Esophagus muscularis mucosa (tissue), 4 donors: ENCODE measurements around the gene OTOP3. TPM values are rescaled to one million over a fixed set of nuclear protein-coding genes. Genes with fewer than 3 reads are reported as not detected.

Experiments used
- total RNA-seq, 4 donors: library from RNA; depleted of rRNA; stranded (reverse); fragments of >200 nt; gene quantifications; one replicate each; pipeline versions ENCODE4 v1.1.0 to v1.2.1, GENCODE V29; 2016

The OTOP3 gene
- total RNA-seq, 4 donors from 2014 or later = not detected

Other genes starting within 250 kb of the OTOP3 start
- under 1 TPM in 3 of 4 donors, not detected in 1; 0.26 to 0.99 (median 0.42) TPM for gene CD300LF, start 223.0 kb upstream of the OTOP3 start, total RNA-seq
- 1 to 10 TPM; 1.4 to 3.3 (median 2.5) TPM for gene RAB37, start 198.6 kb upstream of the OTOP3 start, total RNA-seq
- gene NHERF1, start 187.3 kb upstream of the OTOP3 start, total RNA-seq = 10 to 100 TPM in 2 of 4 donors, 1 to 10 TPM in 2; 8.9 to 12.1 (median 11.0) TPM
- 10 to 100 TPM; 10.4 to 22.4 (median 17.7) TPM for gene NAT9, start 159.6 kb upstream of the OTOP3 start, total RNA-seq
- gene GRIN2C, start 76.0 kb upstream of the OTOP3 start, total RNA-seq = 1 to 10 TPM in 1 of 4 donors, under 1 TPM in 3; 0.17 to 2.5 (median 0.50) TPM
- gene FDXR, start 62.9 kb upstream of the OTOP3 start, total RNA-seq = 10 to 100 TPM in 1 of 4 donors, 1 to 10 TPM in 3; 4.9 to 10.6 (median 7.0) TPM
- under 1 TPM in 1 of 4 donors, not detected in 3; 0.33 TPM for gene FADS6, start 42.3 kb upstream of the OTOP3 start, total RNA-seq
- gene USH1G, start 12.6 kb upstream of the OTOP3 start, total RNA-seq = under 1 TPM in 1 of 4 donors, not detected in 3; 0.39 TPM
- not detected for gene OTOP2, start 11.6 kb upstream of the OTOP3 start, total RNA-seq
- gene HID1, start 36.9 kb downstream of the OTOP3 start, total RNA-seq = 10 to 100 TPM in 2 of 4 donors, 1 to 10 TPM in 2; 4.5 to 17.1 (median 10.9) TPM
- gene CDR2L, start 51.7 kb downstream of the OTOP3 start, total RNA-seq = 10 to 100 TPM; 14.6 to 36.7 (median 24.3) TPM
- 10 to 100 TPM; 34.9 to 47.8 (median 40.2) TPM for gene MRPL58, start 76.8 kb downstream of the OTOP3 start, total RNA-seq
- 100 to 1,000 TPM; 202 to 388 (median 256) TPM for gene ATP5PD, start 111.1 kb downstream of the OTOP3 start, total RNA-seq
- 10 to 100 TPM; 20.3 to 37.7 (median 29.9) TPM for gene KCTD2, start 111.3 kb downstream of the OTOP3 start, total RNA-seq
- gene SLC16A5, start 152.1 kb downstream of the OTOP3 start, total RNA-seq = 1 to 10 TPM; 3.8 to 9.7 (median 7.6) TPM
- gene ARMC7, start 174.1 kb downstream of the OTOP3 start, total RNA-seq = 10 to 100 TPM in 1 of 4 donors, 1 to 10 TPM in 3; 3.5 to 10.3 (median 6.7) TPM
- 10 to 100 TPM; 70.6 to 98.7 (median 75.1) TPM for gene NT5C, start 195.8 kb downstream of the OTOP3 start, total RNA-seq
- 10 to 100 TPM in 3 of 4 donors, 1 to 10 TPM in 1; 5.4 to 24.2 (median 18.4) TPM for gene JPT1, start 218.6 kb downstream of the OTOP3 start, total RNA-seq
- gene SUMO2, start 247.1 kb downstream of the OTOP3 start, total RNA-seq = 100 to 1,000 TPM in 1 of 4 donors, 10 to 100 TPM in 3; 64.4 to 101 (median 80.0) TPM